ENCODE measurements around the gene USH1C. TPM values are rescaled to one million over a fixed set of nuclear protein-coding genes. Genes with fewer than 3 reads are reported as not detected.

Gene USH1C
- total and polyA plus RNA-seq, 8 donors = 3.5 to 44.3 (median 8.6) TPM

DNA sequence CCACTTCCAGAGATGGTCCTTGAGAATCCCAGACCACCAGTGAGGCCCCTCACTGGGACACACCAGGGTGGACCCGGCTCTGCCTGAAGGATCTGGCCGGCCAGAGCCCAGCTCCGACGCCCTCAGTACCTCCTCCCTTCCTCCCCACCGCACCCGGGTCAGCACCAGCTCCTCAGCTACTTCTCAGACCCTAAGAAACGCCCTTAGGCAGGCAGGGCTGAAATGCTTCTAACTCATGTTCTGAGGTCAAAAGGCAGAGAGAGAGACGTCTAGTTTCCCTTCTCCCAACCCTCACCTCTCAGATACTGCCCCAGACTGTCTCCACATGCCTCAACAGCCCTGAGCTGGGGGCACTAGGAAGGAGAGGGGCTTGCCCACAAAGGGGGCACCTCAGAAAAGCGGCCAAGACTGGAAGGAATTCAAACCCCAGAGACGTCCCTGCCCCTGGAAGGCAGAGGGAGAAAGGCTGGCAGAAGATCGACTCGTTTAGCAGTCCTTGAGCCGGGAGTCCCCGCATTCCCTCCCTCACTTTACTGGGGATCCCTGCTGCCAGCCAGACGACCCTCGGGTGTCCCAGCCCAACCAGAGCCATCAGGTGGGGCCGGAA, 539 bp downstream of the USH1C start:
- peak in 3 of 4 donors; percentile 6 to 11 (median 9) for ATAC-seq
- peak in 1 of 6 donors; percentile 51 for DNase-seq
- TF ChIP-seq, protein P1, sequence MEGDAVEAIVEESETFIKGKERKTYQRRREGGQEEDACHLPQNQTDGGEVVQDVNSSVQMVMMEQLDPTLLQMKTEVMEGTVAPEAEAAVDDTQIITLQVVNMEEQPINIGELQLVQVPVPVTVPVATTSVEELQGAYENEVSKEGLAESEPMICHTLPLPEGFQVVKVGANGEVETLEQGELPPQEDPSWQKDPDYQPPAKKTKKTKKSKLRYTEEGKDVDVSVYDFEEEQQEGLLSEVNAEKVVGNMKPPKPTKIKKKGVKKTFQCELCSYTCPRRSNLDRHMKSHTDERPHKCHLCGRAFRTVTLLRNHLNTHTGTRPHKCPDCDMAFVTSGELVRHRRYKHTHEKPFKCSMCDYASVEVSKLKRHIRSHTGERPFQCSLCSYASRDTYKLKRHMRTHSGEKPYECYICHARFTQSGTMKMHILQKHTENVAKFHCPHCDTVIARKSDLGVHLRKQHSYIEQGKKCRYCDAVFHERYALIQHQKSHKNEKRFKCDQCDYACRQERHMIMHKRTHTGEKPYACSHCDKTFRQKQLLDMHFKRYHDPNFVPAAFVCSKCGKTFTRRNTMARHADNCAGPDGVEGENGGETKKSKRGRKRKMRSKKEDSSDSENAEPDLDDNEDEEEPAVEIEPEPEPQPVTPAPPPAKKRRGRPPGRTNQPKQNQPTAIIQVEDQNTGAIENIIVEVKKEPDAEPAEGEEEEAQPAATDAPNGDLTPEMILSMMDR (IDR thresholded peaks at IDR 0.05) = no peak
- H3K4me1 ChIP-seq = peaks cover 0 to 6% (median 0%) of the 10 kb centered on the region in 3 donors
- H3K9me3 ChIP-seq = no peaks in the 10 kb centered on the region
- 53 to 56% methylated on average over 14 to 17 of the region's 17 CpGs for WGBS, 2 donors
- peak overlapping the region; percentile 17 to 31 (median 22) for H3K27ac ChIP-seq
- FAIRE-seq = no peak
- H3K27me3 ChIP-seq = no peaks in the 10 kb centered on the region
- H3K4me3 ChIP-seq = peak overlapping the region in 3 of 4 donors; percentile 13 to 38 (median 26)
- intact Hi-C loops (cut with DNase I) = no loop called here
- no peaks in the 10 kb centered on the region for H3K36me3 ChIP-seq

DNA sequence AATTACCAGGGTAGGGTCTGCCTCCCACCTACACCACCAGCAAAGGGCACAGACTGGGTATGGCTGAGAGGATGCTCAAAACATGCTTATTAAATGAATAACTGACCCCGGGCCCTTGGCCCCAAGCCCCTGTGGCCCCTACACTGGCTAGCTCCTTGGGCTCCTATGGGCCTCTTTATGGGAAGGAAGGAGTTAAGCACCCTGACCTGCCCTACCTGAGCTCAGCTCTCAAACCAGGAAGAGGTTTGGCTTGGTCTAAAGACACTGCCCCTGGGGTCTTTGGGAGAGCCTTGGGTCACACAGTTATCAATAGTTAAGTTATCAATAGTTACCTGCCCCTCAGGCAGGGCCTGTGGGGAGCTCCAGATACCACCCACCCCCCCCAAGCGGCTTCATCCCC, 1.2 kb downstream of the USH1C start:
- Histone ChIP-seq H3K9me3 (no peaks in the 10 kb centered on the region), H3K27me3 (no peaks in the 10 kb centered on the region), H3K27ac (peak overlapping the region in 2 of 4 donors; percentile 31 to 60), H3K36me3 (no peaks in the 10 kb centered on the region), H3K4me1 (peaks cover 0 to 6% (median 0%) of the 10 kb centered on the region in 3 donors), H3K4me3 (peak overlapping the region in 1 of 4 donors; percentile 38)
- WGBS, 2 donors = 70 to 89% methylated on average over 2 of the region's 2 CpGs
- intact Hi-C loops (cut with DNase I) = no loop called here
- DNase-seq (peak in 1 of 6 donors; percentile 22), ATAC-seq (peak in 2 of 4 donors; percentile 45 to 52), FAIRE-seq (no peak)
- TF ChIP-seq, protein P1 (IDR thresholded peaks at IDR 0.05) = no peak

DNA sequence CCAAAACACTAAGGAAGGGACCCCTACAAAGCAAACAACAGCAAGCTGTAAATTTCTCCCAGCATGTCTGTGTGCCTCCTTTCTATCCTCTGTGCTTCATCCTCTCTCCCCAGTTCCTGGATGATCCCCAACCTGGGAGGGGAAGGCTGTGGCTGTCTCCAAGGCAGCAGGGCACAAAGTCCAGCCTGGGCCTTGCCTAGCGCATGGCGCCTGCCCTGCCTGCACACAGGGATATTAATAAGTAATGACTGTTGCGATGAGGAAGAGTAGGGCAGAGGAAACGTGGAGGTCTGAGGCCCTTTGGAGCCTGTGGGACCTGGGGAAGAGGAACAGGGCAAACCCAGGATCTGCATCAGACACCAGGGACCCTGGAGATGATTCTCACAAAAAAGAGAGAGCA, 2.0 kb downstream of the USH1C start:
- Histone ChIP-seq H3K4me3 (no peak overlapping the region), H3K36me3 (no peaks in the 10 kb centered on the region), H3K27ac (peak overlapping the region in 2 of 4 donors; percentile 37 to 60), H3K27me3 (no peaks in the 10 kb centered on the region), H3K9me3 (no peaks in the 10 kb centered on the region), H3K4me1 (peaks cover 0 to 6% (median 0%) of the 10 kb centered on the region in 3 donors)
- peak in 4 of 6 donors; percentile 28 to 67 (median 54) for DNase-seq
- peak; percentile 61 to 88 (median 84) for ATAC-seq
- no peak for FAIRE-seq
- intact Hi-C loops (cut with DNase I) = no loop called here
- 13 to 19% methylated on average over 4 of the region's 4 CpGs for WGBS, 2 donors
- TF ChIP-seq, protein P1 (IDR thresholded peaks at IDR 0.05) = no peak

DNA sequence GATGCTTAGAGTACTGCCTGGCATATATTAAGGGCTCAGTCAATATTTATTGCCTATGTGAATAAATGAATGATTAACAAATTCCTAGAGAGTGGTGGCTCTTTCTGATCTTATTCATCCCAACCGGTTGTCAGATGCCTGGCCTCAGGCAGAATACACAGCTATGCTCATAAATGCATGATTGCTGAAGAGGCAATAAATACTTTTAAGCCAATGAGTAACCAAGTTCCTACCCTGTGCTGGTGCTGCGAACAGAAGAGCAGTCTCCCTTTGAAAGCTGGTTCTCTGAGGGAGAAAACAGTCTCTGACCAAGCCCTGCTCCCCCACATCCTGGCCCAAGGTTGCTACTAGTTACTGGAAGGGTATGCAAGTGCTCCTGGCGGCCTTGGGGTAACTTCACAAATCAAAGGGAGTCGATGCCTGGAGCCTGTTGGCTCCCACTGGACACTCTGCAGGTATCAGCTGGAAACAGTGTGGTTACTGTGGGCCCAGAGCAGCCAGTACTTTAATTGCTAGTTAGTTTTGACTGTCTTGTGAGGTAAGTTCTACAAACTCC, 2.8 kb downstream of the USH1C start:
- TF ChIP-seq, protein P1 (IDR thresholded peaks at IDR 0.05) = no peak
- DNase-seq (peak in 3 of 6 donors; percentile 17 to 30 (median 21)), FAIRE-seq (no peak), ATAC-seq (peak; percentile 14 to 24 (median 18))
- intact Hi-C loops (cut with DNase I) = no loop called here
- Histone ChIP-seq H3K4me3 (no peak overlapping the region), H3K27me3 (no peaks in the 10 kb centered on the region), H3K9me3 (no peaks in the 10 kb centered on the region), H3K4me1 (peaks cover 0 to 6% (median 0%) of the 10 kb centered on the region in 3 donors), H3K27ac (peak overlapping the region in 2 of 4 donors; percentile 37 to 60), H3K36me3 (no peaks in the 10 kb centered on the region)
- WGBS, 2 donors = 56 to 63% methylated on average over 4 of the region's 4 CpGs

DNA sequence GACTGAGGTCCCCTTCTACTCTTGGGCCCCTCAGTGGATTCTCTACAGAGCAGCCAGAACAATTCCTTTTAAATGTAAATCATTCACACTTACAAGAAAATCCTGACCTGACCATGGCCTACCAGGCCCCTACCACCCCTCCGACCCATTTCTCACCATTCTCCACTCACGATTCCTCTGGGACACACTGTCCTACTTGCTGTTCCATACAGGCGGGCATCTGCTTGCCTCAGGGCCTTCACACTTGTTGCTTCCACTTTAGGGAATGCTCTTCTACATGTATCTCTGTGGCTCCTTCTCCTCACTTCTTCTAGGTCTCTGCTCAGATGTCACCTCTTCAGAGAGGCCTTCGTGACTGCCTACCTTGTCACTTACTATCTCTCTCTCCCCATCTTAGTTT, 3.4 kb downstream of the USH1C start:
- no peak overlapping the region for H3K27ac ChIP-seq
- no peaks in the 10 kb centered on the region for H3K9me3 ChIP-seq
- no peaks in the 10 kb centered on the region for H3K27me3 ChIP-seq
- WGBS, 2 donors = 83 to 89% methylated on average over 4 of the region's 4 CpGs
- H3K36me3 ChIP-seq = no peaks in the 10 kb centered on the region
- TF ChIP-seq, protein P1 (IDR thresholded peaks at IDR 0.05) = no peak
- H3K4me1 ChIP-seq = peaks cover 0 to 6% (median 0%) of the 10 kb centered on the region in 3 donors
- intact Hi-C loops (cut with DNase I) = no loop called here
- peak in 1 of 6 donors; percentile 16 for DNase-seq
- no peak for FAIRE-seq
- no peak overlapping the region for H3K4me3 ChIP-seq
- no peak for ATAC-seq
